Adrenal gland (tissue), 12 donors: ENCODE results near the gene CNPPD1. TPM values are rescaled to one million over a fixed set of nuclear protein-coding genes. Genes with fewer than 3 reads are reported as not detected.

Experiments used
- DNase-seq, 7 donors: peaks; one replicate each; pipeline ENCODE4 v3.0.0-alpha.2; 2019 to 2020
- H3K27ac ChIP-seq, 5 donors: fragments of 200-600 bp; sonication (generic) in 4 of 5; 1 replicate in 3 of 5; 2 replicates in 2 of 5; pipeline versions ENCODE4 v1.5.1 to v1.8.0; 2016 to 2020; ENCODE audit warnings: mild to moderate bottlenecking in 1 of 5
- H3K27me3 ChIP-seq: fragments of 200-600 bp; 2 replicates; pipeline ENCODE4 v1.8.0; 2021
- H3K36me3 ChIP-seq, 2 donors: fragments of 200-600 bp; replicated peaks in 1 of 2; 1 replicate in 1 of 2; 2 replicates in 1 of 2; pipeline versions ENCODE4 v1.5.1 to v1.8.0; 2018 to 2022
- H3K4me1 ChIP-seq, 2 donors: fragments of 200-600 bp; replicated peaks in 1 of 2; 1 replicate in 1 of 2; 2 replicates in 1 of 2; pipeline versions ENCODE4 v1.5.1 to v1.8.0; 2018 to 2021
- H3K4me3 ChIP-seq, 4 donors: fragments of 200-600 bp; sonication (generic) in 3 of 4; one replicate each; pipeline ENCODE4 v1.5.1; 2016 to 2018
- H3K9me3 ChIP-seq, 3 donors: fragments of 200-600 bp; sonication (generic) in 1 of 3; replicated peaks in 1 of 3; 1 replicate in 2 of 3; 2 replicates in 1 of 3; pipeline versions ENCODE4 v1.5.1 to v1.8.0; 2016 to 2021
- CTCF ChIP-seq, 6 experiments: fragments of 450-650 bp in 4 of 6; fragments of 200-600 bp in 2 of 6; sonication (generic) in 1 of 6; IDR thresholded peaks; 1 replicate in 5 of 6; 2 replicates in 1 of 6; pipeline versions ENCODE4 v1.5.1 to v1.8.0; 2016 to 2021; ENCODE audit warnings: antibody characterized with exemption in 6 of 6, mild to moderate bottlenecking in 2 of 6, moderate library complexity in 1 of 6
- POLR2A ChIP-seq, 2 donors: fragments of 450-650 bp; IDR thresholded peaks; one replicate each; pipeline ENCODE4 v1.6.1; 2017; ENCODE audit warnings: antibody characterized with exemption in 2 of 2, mild to moderate bottlenecking in 2 of 2, moderate library complexity in 1 of 2
- WGBS, 4 donors: extraction: QIAGEN DNeasy Blood & Tissue Kit in 2 of 4; methylation state at CpG; one replicate each; pipeline versions ENCODE4 v1.1.5 to v1.1.7; 2013 to 2017; 5-methylcytosine and 5-hydroxymethylcytosine counted together
- intact Hi-C, 2 donors: fragments of 100-400 bp; cut with DNase I; formaldehyde crosslinking; loops; one replicate each; pipeline versions ENCODE4 v1.14.1 to v1.15.0; 2022 to 2023
- polyA plus RNA-seq, 3 donors: library from polyadenylated mRNA; stranded (reverse); fragments of 200-250 nt in 2 of 3; fragments of 350-450 nt in 1 of 3; fragmentation: Illumina TruSeq in 1 of 3; extraction: RNeasy Lipid Tissue Mini Kit (QIAGEN cat#74804) in 1 of 3; gene quantifications; one replicate each; pipeline ENCODE4 v1.2.3, GENCODE V29; 2013 to 2014
- total RNA-seq, 9 donors: library from RNA; depleted of rRNA in 4 of 9; stranded (reverse); fragments of >200 nt in 4 of 9; fragments of 120-200 nt in 1 of 9; fragmentation: NEBNext Ultra II Directional in 1 of 9; extraction: Animal tissue kit (Norgen Biotek cat#: 25700) in 1 of 9; gene quantifications; one replicate each; pipeline versions ENCODE4 v1.1.0 to v1.2.4, GENCODE V29; 2013 to 2023
- donor health status: healthy with polysubstance abuse.
- donor health status: Bipolar disorder and iron deficiency.
- donor health status: DM: yes; HTN: yes; CAD: no.
- donor health status: DM: no; HTN: no; CAD: no.
- donor health status: DM: no; HTN: no; CAD: no.
- donor health status: DM: yes; HTN: yes; CAD: no.

Gene CNPPD1
- total and polyA plus RNA-seq, 12 donors: 32.6 to 137 (median 98.9) TPM

- Histone ChIP-seq H3K27ac (peak overlapping the region in 3 of 5 donors; percentile 62 to 85 (median 75)), H3K4me1 (peaks cover 13 to 22% of the 10 kb centered on the region in 2 donors), H3K9me3 (no peaks in the 10 kb centered on the region), H3K36me3 (peaks cover 0 to 37% of the 10 kb centered on the region in 2 donors), H3K27me3 (no peaks in the 10 kb centered on the region), H3K4me3 (no peak overlapping the region)
- intact Hi-C loops: loop anchor here in 1 of 2 donors (5.0 kb wide), 1 partner anchor 40 kb away; no protein-coding TSS in a partner anchor
- 82 to 86% (median 84%) methylated on average over 15 to 16 of the region's 16 CpGs for WGBS, 4 donors
- TF ChIP-seq CTCF (IDR thresholded peaks at IDR 0.05) (no peak), POLR2A (IDR thresholded peaks at IDR 0.05) (no peak)
- peak in 1 of 7 donors; percentile 47 for DNase-seq
These were observed 4.2 kb downstream of the CNPPD1 start for GRCh38 chr2:219172231-219173154.

GRCh38 chr2:219171231-219171651 lies 5.5 kb downstream of the CNPPD1 start:
- Histone ChIP-seq H3K9me3 (no peaks in the 10 kb centered on the region), H3K27ac (peak overlapping the region in 4 of 5 donors; percentile 62 to 85 (median 70)), H3K4me1 (peaks cover 7 to 22% of the 10 kb centered on the region in 2 donors), H3K36me3 (peaks cover 0 to 37% of the 10 kb centered on the region in 2 donors), H3K4me3 (no peak overlapping the region), H3K27me3 (no peaks in the 10 kb centered on the region)
- peak; percentile 61 to 89 (median 83) for DNase-seq
- WGBS, 4 donors: 27 to 33% (median 30%) methylated on average over 3 to 6 of the region's 6 CpGs
- intact Hi-C loops: loop anchor here in 1 of 2 donors (5.0 kb wide), 1 partner anchor 41 kb away; no protein-coding TSS in a partner anchor
- TF ChIP-seq CTCF (IDR thresholded peaks at IDR 0.05) (peak; percentile 55 to 69 (median 62)), POLR2A (IDR thresholded peaks at IDR 0.05) (peak in 1 of 2 donors; percentile 53)

GRCh38 chr2:219169930-219170654 lies 6.6 kb downstream of the CNPPD1 start, which contains the start of gene SLC23A3:
Gene SLC23A3 (minus strand): TSS chr2:219170029. CDS start chr2:219169984, 45 bp downstream.
- DNase-seq: no peak
- Histone ChIP-seq H3K36me3 (peaks cover 0 to 31% of the 10 kb centered on the region in 2 donors), H3K4me3 (no peak within 1 kb of the TSS), H3K9me3 (no peaks in the 10 kb centered on the region), H3K4me1 (peaks cover 0 to 11% of the 10 kb centered on the region in 2 donors), H3K27ac (peak within 1 kb of the TSS in 3 of 5 donors; percentile 62 to 85 (median 75)), H3K27me3 (no peaks in the 10 kb centered on the region)
- intact Hi-C loops: loop anchor here (5.0 to 10.0 kb wide), 2 partner anchors 42 to 45 kb away; partner anchors contain the start of gene ABCB6 (in 1 of the 2)
- WGBS, 4 donors: 86 to 90% (median 89%) methylated on average over 10 of the region's 10 CpGs
- TF ChIP-seq CTCF (IDR thresholded peaks at IDR 0.05) (no peak), POLR2A (IDR thresholded peaks at IDR 0.05) (no peak)
